ENCODE results near the gene E2F2.

DNA sequence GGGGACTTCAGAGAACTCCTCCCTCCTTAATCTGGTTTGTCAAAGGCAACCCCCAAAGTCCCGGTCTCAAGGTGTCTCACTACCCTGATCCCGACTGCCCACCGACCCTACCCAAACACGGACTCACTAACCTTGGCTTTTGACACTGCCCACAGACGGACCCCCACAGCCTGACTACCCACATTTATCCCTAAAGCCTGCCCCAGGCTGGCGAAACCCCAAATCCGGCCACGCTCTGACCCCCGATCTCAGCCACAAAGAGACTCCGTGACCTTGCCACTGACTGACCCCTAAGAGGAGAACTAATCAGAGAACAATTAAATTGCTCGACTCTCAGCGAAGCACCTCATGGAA is 23.1 kb upstream of the E2F2 start:
- TF ChIP-seq, protein P1, sequence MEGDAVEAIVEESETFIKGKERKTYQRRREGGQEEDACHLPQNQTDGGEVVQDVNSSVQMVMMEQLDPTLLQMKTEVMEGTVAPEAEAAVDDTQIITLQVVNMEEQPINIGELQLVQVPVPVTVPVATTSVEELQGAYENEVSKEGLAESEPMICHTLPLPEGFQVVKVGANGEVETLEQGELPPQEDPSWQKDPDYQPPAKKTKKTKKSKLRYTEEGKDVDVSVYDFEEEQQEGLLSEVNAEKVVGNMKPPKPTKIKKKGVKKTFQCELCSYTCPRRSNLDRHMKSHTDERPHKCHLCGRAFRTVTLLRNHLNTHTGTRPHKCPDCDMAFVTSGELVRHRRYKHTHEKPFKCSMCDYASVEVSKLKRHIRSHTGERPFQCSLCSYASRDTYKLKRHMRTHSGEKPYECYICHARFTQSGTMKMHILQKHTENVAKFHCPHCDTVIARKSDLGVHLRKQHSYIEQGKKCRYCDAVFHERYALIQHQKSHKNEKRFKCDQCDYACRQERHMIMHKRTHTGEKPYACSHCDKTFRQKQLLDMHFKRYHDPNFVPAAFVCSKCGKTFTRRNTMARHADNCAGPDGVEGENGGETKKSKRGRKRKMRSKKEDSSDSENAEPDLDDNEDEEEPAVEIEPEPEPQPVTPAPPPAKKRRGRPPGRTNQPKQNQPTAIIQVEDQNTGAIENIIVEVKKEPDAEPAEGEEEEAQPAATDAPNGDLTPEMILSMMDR (IDR thresholded peaks at IDR 0.05), result no peak
- TF ChIP-seq POLR2A (IDR thresholded peaks at IDR 0.05), result no peak
